CD14-positive monocyte (primary cell): Measurements from ENCODE around the gene SH2D2A. TPM values are rescaled to one million over a fixed set of nuclear protein-coding genes. Genes with fewer than 3 reads are reported as not detected.

Source experiments
- DNase-seq, 3 donors: peaks; one replicate each; pipeline ENCODE4 v3.0.0-alpha.2; 2011 to 2022
- H2AFZ ChIP-seq: 2 replicates; pipeline ENCODE4 v1.6.0; 2012; ENCODE audit warnings: mild to moderate bottlenecking, low read depth, low read length, inconsistent platforms; ENCODE audit not compliant: insufficient read depth, poor library complexity, severe bottlenecking
- H3K27ac ChIP-seq, 2 donors: 1 replicate in 1 of 2; 2 replicates in 1 of 2; pipeline ENCODE4 v1.5.1; 2012 to 2013; ENCODE audit warnings: low read length in 2 of 2, control low read depth in 1 of 2, inconsistent platforms in 1 of 2, low read depth in 1 of 2, mild to moderate bottlenecking in 1 of 2
- H3K27me3 ChIP-seq, 2 donors: one replicate each; pipeline versions ENCODE4 v1.6.0 to v1.6.1; 2011 to 2013; ENCODE audit warnings: low read length in 2 of 2; ENCODE audit not compliant: control insufficient read depth in 2 of 2, insufficient read depth in 2 of 2
- H3K36me3 ChIP-seq, 2 donors: replicated peaks in 1 of 2; 1 replicate in 1 of 2; 2 replicates in 1 of 2; pipeline versions ENCODE4 v1.5.1 to v1.6.1; 2012 to 2013; ENCODE audit warnings: low read length in 2 of 2, control low read depth in 1 of 2, inconsistent platforms in 1 of 2, mild to moderate bottlenecking in 1 of 2; ENCODE audit not compliant: insufficient read depth in 2 of 2, control insufficient read depth in 1 of 2
- H3K4me1 ChIP-seq, 2 donors: 1 replicate in 1 of 2; 2 replicates in 1 of 2; pipeline versions ENCODE4 v1.5.1 to v1.6.1; 2012 to 2013; ENCODE audit warnings: low read length in 2 of 2, control low read depth in 1 of 2, inconsistent platforms in 1 of 2, mild to moderate bottlenecking in 1 of 2, moderate library complexity in 1 of 2; ENCODE audit not compliant: insufficient read depth in 2 of 2, control insufficient read depth in 1 of 2
- H3K4me2 ChIP-seq: replicated peaks from 2 replicates; pipeline ENCODE3; 2012; ENCODE audit warnings: low read length, moderate library complexity, mild to moderate bottlenecking; ENCODE audit not compliant: poor library complexity, severe bottlenecking; ENCODE audit errors: extremely low read depth
- H3K4me3 ChIP-seq, 3 experiments: fragments of 200-600 bp in 1 of 3; sonication (generic) in 1 of 3; replicated peaks in 1 of 3; 1 replicate in 2 of 3; 2 replicates in 1 of 3; pipeline ENCODE4 v1.5.1; 2011 to 2013; ENCODE audit warnings: low read length in 3 of 3, mild to moderate bottlenecking in 3 of 3, control low read depth in 2 of 3, low read depth in 2 of 3, inconsistent platforms in 1 of 3, moderate library complexity in 1 of 3
- H3K79me2 ChIP-seq: 2 replicates; pipeline ENCODE4 v1.6.0; 2012; ENCODE audit warnings: mild to moderate bottlenecking, control low read depth, inconsistent platforms, low read length, moderate library complexity; ENCODE audit not compliant: insufficient read depth
- H3K9ac ChIP-seq: 2 replicates; pipeline ENCODE4 v1.6.0; 2017; ENCODE audit warnings: low read length, mild to moderate bottlenecking; ENCODE audit not compliant: insufficient read depth, poor library complexity, severe bottlenecking
- H3K9me3 ChIP-seq, 2 donors: replicated peaks in 1 of 2; 1 replicate in 1 of 2; 2 replicates in 1 of 2; pipeline versions ENCODE4 v1.5.1 to v1.6.1; 2012 to 2013; ENCODE audit warnings: low read length in 2 of 2, control low read depth in 1 of 2; ENCODE audit not compliant: control insufficient read depth in 1 of 2, insufficient read depth in 1 of 2
- H4K20me1 ChIP-seq: 2 replicates; pipeline ENCODE4 v1.6.0; 2012; ENCODE audit warnings: mild to moderate bottlenecking, low read length, control low read depth, moderate library complexity; ENCODE audit not compliant: insufficient read depth
- H3K27ac Mint-ChIP-seq, 7 donors: one replicate each; pipeline ENCODE4 v1.8.0; 2020; ENCODE audit warnings: mild to moderate bottlenecking in 7 of 7, mixed read lengths in 7 of 7, moderate library complexity in 6 of 7, inconsistent platforms in 2 of 7
- H3K27me3 Mint-ChIP-seq, 3 donors: one replicate each; pipeline ENCODE4 v1.8.0; 2021 to 2022; ENCODE audit warnings: low read depth in 3 of 3, mild to moderate bottlenecking in 3 of 3, mixed read lengths in 3 of 3, moderate library complexity in 3 of 3, inconsistent platforms in 1 of 3
- H3K36me3 Mint-ChIP-seq, 2 donors: one replicate each; pipeline ENCODE4 v1.8.0; 2020; ENCODE audit warnings: mixed read lengths in 2 of 2, inconsistent platforms in 1 of 2, mild to moderate bottlenecking in 1 of 2
- H3K4me1 Mint-ChIP-seq: one replicate; pipeline ENCODE4 v1.8.0; 2020; ENCODE audit warnings: mild to moderate bottlenecking, mixed read lengths
- H3K4me3 Mint-ChIP-seq, 2 donors: one replicate each; pipeline ENCODE4 v1.8.0; 2020; ENCODE audit warnings: mild to moderate bottlenecking in 2 of 2, mixed read lengths in 2 of 2, moderate library complexity in 1 of 2
- H3K9me3 Mint-ChIP-seq, 7 donors: one replicate each; pipeline ENCODE4 v1.8.0; 2020 to 2022; ENCODE audit warnings: mixed read lengths in 7 of 7, mild to moderate bottlenecking in 6 of 7, moderate library complexity in 6 of 7, inconsistent platforms in 2 of 7
- CTCF ChIP-seq: fragments of 200-600 bp; IDR thresholded peaks from one replicate; pipeline ENCODE4 v1.8.0; 2022; ENCODE audit warnings: antibody characterized with exemption, mild to moderate bottlenecking
- WGBS: methylation state at CpG from one replicate; pipeline ENCODE4 v1.1.5; 2013; ENCODE audit warnings: missing lambda C conversion rate; ENCODE audit not compliant: insufficient coverage; 5-methylcytosine and 5-hydroxymethylcytosine counted together
- intact Hi-C, 2 donors: fragments of 100-400 bp; cut with micrococcal nuclease; formaldehyde crosslinking; loops; one replicate each; pipeline versions ENCODE4 v1.15.0 to v1.15.1; 2023
- polyA plus RNA-seq, 3 donors: library from polyadenylated mRNA; depleted of rRNA in 1 of 3; unstranded in 2 of 3; stranded (reverse) in 1 of 3; fragments of 300-500 nt in 2 of 3; fragments of >200 nt in 1 of 3; fragmentation: Illumina TruSeq in 2 of 3; gene quantifications; 1 replicate in 2 of 3; 2 replicates in 1 of 3; pipeline ENCODE4 v1.2.3, GENCODE V29; 2012 to 2021

SH2D2A gene
- polyA plus RNA-seq, 3 donors = 0.17 to 0.20 TPM; not detected in 1

DNA sequence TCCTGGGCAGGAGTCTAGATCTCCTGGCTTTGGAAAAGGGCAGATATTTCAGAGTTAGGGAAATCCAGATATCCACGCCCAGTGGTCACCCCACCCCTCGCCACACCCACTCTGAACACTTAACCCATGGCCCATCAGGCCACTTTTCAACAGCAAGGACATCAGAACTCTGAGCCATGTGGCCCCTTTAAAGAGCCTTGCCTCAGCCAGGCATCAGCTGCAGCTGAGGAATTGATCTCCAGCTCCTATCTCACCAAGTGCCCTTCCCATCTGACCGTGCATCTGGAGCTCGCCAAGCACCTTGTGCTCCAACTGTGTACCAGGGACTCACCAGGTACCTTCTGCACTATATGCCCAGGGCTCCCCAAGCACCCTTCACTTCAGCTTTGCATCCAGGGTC is 20.2 kb upstream of the SH2D2A start:
- H3K9ac ChIP-seq = no peak overlapping the region
- no peaks in the 10 kb centered on the region for H3K4me1 ChIP-seq
- Mint-ChIP-seq H3K36me3 (no peaks in the 10 kb centered on the region), H3K27me3 (peaks cover 18 to 55% (median 23%) of the 10 kb centered on the region in 3 donors), H3K9me3 (peaks cover 0 to 2% (median 0%) of the 10 kb centered on the region in 7 donors), H3K4me1 (no peaks in the 10 kb centered on the region), H3K27ac (no peak overlapping the region), H3K4me3 (no peak overlapping the region)
- DNase-seq = no peak
- H3K27ac ChIP-seq = no peak overlapping the region
- no peaks in the 10 kb centered on the region for H3K79me2 ChIP-seq
- H2AFZ ChIP-seq = no peak overlapping the region
- no peak overlapping the region for H3K4me3 ChIP-seq
- TF ChIP-seq CTCF = no peak
- H4K20me1 ChIP-seq = no peaks in the 10 kb centered on the region
- no peak overlapping the region for H3K4me2 ChIP-seq
- no peaks in the 10 kb centered on the region for H3K36me3 ChIP-seq
- intact Hi-C loops = no loop called here
- H3K9me3 ChIP-seq = no peaks in the 10 kb centered on the region
- 96% methylated on average over 4 of the region's 4 CpGs for WGBS
- H3K27me3 ChIP-seq = peaks cover 2 to 27% of the 10 kb centered on the region in 2 donors

GRCh38 chr1:156836041-156836654 is 19.5 kb upstream of the SH2D2A start:
- H3K27me3 Mint-ChIP-seq = peaks cover 17 to 58% (median 25%) of the 10 kb centered on the region in 3 donors
- Histone ChIP-seq H3K27ac (no peak overlapping the region), H3K36me3 (no peaks in the 10 kb centered on the region), H3K79me2 (no peaks in the 10 kb centered on the region), H3K4me2 (no peak overlapping the region), H3K4me3 (no peak overlapping the region), H2AFZ (no peak overlapping the region), H4K20me1 (no peaks in the 10 kb centered on the region), H3K9ac (no peak overlapping the region), H3K9me3 (no peaks in the 10 kb centered on the region), H3K4me1 (no peaks in the 10 kb centered on the region), H3K27me3 (peaks cover 2 to 27% of the 10 kb centered on the region in 2 donors)
- no peaks in the 10 kb centered on the region for H3K36me3 Mint-ChIP-seq
- no peak for TF ChIP-seq CTCF
- H3K4me3 Mint-ChIP-seq = no peak overlapping the region
- DNase-seq = no peak
- H3K4me1 Mint-ChIP-seq = no peaks in the 10 kb centered on the region
- intact Hi-C loops = no loop called here
- H3K27ac Mint-ChIP-seq = no peak overlapping the region
- H3K9me3 Mint-ChIP-seq = peaks cover 0 to 2% (median 0%) of the 10 kb centered on the region in 7 donors
- 96% methylated on average over 3 of the region's 5 CpGs for WGBS
